Neuronal stem cell (in vitro differentiated cells): ENCODE data around the gene GALNT1.

Source experiments
- DNase-seq: peaks from one replicate; pipeline ENCODE4 v3.0.0-alpha.2; 2013; ENCODE audit warnings: low spot score
- H2AFZ ChIP-seq: one replicate; pipeline ENCODE4 v1.6.1; 2013; ENCODE audit warnings: mild to moderate bottlenecking, low read length, inconsistent platforms
- H2AK5ac ChIP-seq: 2 replicates; pipeline ENCODE4 v1.6.1; 2013; ENCODE audit warnings: low read depth, mild to moderate bottlenecking, inconsistent platforms, low read length, moderate library complexity, mixed read lengths
- H2BK120ac ChIP-seq: 2 replicates; pipeline ENCODE4 v1.6.1; 2013; ENCODE audit warnings: low read depth, mild to moderate bottlenecking, inconsistent platforms, low read length, moderate library complexity, mixed read lengths
- H2BK12ac ChIP-seq: one replicate; pipeline ENCODE4 v1.6.1; 2013; ENCODE audit warnings: low read length, inconsistent platforms
- H2BK15ac ChIP-seq: 2 replicates; pipeline ENCODE4 v1.6.1; 2013; ENCODE audit warnings: mild to moderate bottlenecking, low read length, inconsistent platforms, mixed read lengths
- H2BK5ac ChIP-seq: one replicate; pipeline ENCODE4 v1.6.1; 2013; ENCODE audit warnings: inconsistent platforms, mild to moderate bottlenecking, low read length, moderate library complexity
- H3K14ac ChIP-seq: one replicate; pipeline ENCODE4 v1.6.1; 2013; ENCODE audit warnings: low read length, inconsistent platforms
- H3K18ac ChIP-seq: 2 replicates; pipeline ENCODE4 v1.6.1; 2013; ENCODE audit warnings: low read length, inconsistent platforms
- H3K23ac ChIP-seq: 2 replicates; pipeline ENCODE4 v1.6.1; 2013; ENCODE audit warnings: low read depth, mild to moderate bottlenecking, mixed read lengths, low read length, inconsistent platforms; ENCODE audit not compliant: poor library complexity
- H3K27ac ChIP-seq: replicated peaks from 3 replicates; pipeline ENCODE4 v1.5.1; 2013; ENCODE audit warnings: low read length, inconsistent platforms
- H3K27me3 ChIP-seq, 3 experiments: 2 replicates each; pipeline ENCODE4 v1.6.1; 2013; ENCODE audit warnings: low read length in 3 of 3, mild to moderate bottlenecking in 2 of 3, inconsistent platforms in 1 of 3, low read depth in 1 of 3, mixed read lengths in 1 of 3, moderate library complexity in 1 of 3; ENCODE audit not compliant: control insufficient read depth in 3 of 3, insufficient read depth in 3 of 3
- H3K36me3 ChIP-seq, 2 donors: replicated peaks in 1 of 2; 2 replicates each; pipeline ENCODE4 v1.6.1; 2013; ENCODE audit warnings: low read length in 2 of 2; ENCODE audit not compliant: control insufficient read depth in 2 of 2, insufficient read depth in 2 of 2
- H3K4ac ChIP-seq: 2 replicates; pipeline ENCODE4 v1.6.1; 2013; ENCODE audit warnings: inconsistent platforms, mild to moderate bottlenecking, low read length, moderate library complexity
- H3K4me1 ChIP-seq, 2 donors: 1 replicate in 1 of 2; 2 replicates in 1 of 2; pipeline ENCODE4 v1.6.1; 2013; ENCODE audit warnings: low read length in 2 of 2, low read depth in 1 of 2; ENCODE audit not compliant: control insufficient read depth in 2 of 2, insufficient read depth in 1 of 2
- H3K4me2 ChIP-seq: one replicate; pipeline ENCODE4 v1.6.1; 2013; ENCODE audit warnings: mild to moderate bottlenecking, low read length, inconsistent platforms; ENCODE audit not compliant: insufficient read depth, poor library complexity, severe bottlenecking
- H3K4me3 ChIP-seq, 2 donors: 2 replicates each; pipeline ENCODE4 v1.5.1; 2013; ENCODE audit warnings: low read length in 2 of 2, mild to moderate bottlenecking in 2 of 2, inconsistent platforms in 1 of 2, moderate library complexity in 1 of 2
- H3K79me1 ChIP-seq: one replicate; pipeline ENCODE4 v1.6.1; 2013; ENCODE audit warnings: low read depth, mild to moderate bottlenecking, inconsistent platforms, low read length, moderate library complexity
- H3K9ac ChIP-seq: one replicate; pipeline ENCODE4 v1.6.1; 2013; ENCODE audit warnings: mild to moderate bottlenecking, low read depth, low read length, inconsistent platforms; ENCODE audit not compliant: poor library complexity
- H3K9me3 ChIP-seq, 2 donors: replicated peaks in 1 of 2; 2 replicates each; pipeline versions ENCODE3 to v1.6.1; 2013; ENCODE audit warnings: low read length in 2 of 2, mild to moderate bottlenecking in 2 of 2, inconsistent platforms in 1 of 2, low read depth in 1 of 2, mixed read lengths in 1 of 2, moderate library complexity in 1 of 2; ENCODE audit not compliant: control insufficient read depth in 2 of 2, insufficient read depth in 1 of 2
- H4K8ac ChIP-seq: one replicate; pipeline ENCODE4 v1.6.1; 2013; ENCODE audit warnings: low read depth, mild to moderate bottlenecking, inconsistent platforms, low read length, moderate library complexity
- H4K91ac ChIP-seq: one replicate; pipeline ENCODE4 v1.6.1; 2013; ENCODE audit warnings: low read length, low read depth, mild to moderate bottlenecking, inconsistent platforms; ENCODE audit not compliant: poor library complexity
- whole genome bisulfite sequencing, 2 donors: extraction: QIAGEN DNeasy Blood & Tissue Kit; methylation state at CpG; one replicate each; pipeline ENCODE4 v1.1.7; 2013; ENCODE audit warnings: missing lambda C conversion rate in 2 of 2, mixed read lengths in 1 of 2; ENCODE audit not compliant: insufficient read length in 2 of 2, insufficient replicate concordance in 1 of 2; ENCODE audit errors: extremely low coverage in 2 of 2; 5-methylcytosine and 5-hydroxymethylcytosine counted together

Gene GALNT1

GRCh38 chr18:35746826-35747339 lies 165.3 kb downstream of the GALNT1 start:
- Histone ChIP-seq H4K91ac (no peak overlapping the region), H3K79me1 (no peaks in the 10 kb centered on the region), H2BK15ac (no peak overlapping the region), H3K9ac (no peak overlapping the region), H2AFZ (no peak overlapping the region), H3K14ac (no peak overlapping the region), H3K9me3 (no peaks in the 10 kb centered on the region), H3K4ac (no peak overlapping the region), H3K4me3 (no peak overlapping the region), H3K36me3 (no peaks in the 10 kb centered on the region), H3K4me1 (no peaks in the 10 kb centered on the region), H3K23ac (peak overlapping the region; percentile 52), H2AK5ac (no peak overlapping the region), H2BK12ac (no peak overlapping the region), H3K27ac (no peak overlapping the region), H3K27me3 (peaks cover 0 to 7% (median 0%) of the 10 kb centered on the region in 3 experiments), H3K18ac (peak overlapping the region; percentile 52), H2BK5ac (no peak overlapping the region), H4K8ac (no peak overlapping the region), H2BK120ac (no peak overlapping the region), H3K4me2 (no peak overlapping the region)
- no peak for DNase-seq
- WGBS, 2 donors, result no CpG with 5 or more reads among the region's 2 CpGs

GRCh38 chr18:35747894-35748472 lies 166.4 kb downstream of the GALNT1 start:
- Histone ChIP-seq H4K8ac (no peak overlapping the region), H2BK120ac (no peak overlapping the region)

GRCh38 chr18:35749701-35750100 lies 168.2 kb downstream of the GALNT1 start:
- H3K4me2 ChIP-seq, result no peak overlapping the region

More at GRCh38 chr18:35747894-35748472, 166.4 kb downstream of the GALNT1 start:
- Histone ChIP-seq H3K9ac (peak overlapping the region; percentile 75), H2BK15ac (no peak overlapping the region), H2AFZ (no peak overlapping the region), H3K27me3 (peaks cover 0 to 12% (median 0%) of the 10 kb centered on the region in 3 experiments), H3K14ac (no peak overlapping the region), H3K9me3 (no peaks in the 10 kb centered on the region), H3K4ac (no peak overlapping the region), H2BK5ac (no peak overlapping the region), H3K36me3 (no peaks in the 10 kb centered on the region), H2BK12ac (no peak overlapping the region), H3K4me2 (no peak overlapping the region), H3K79me1 (no peaks in the 10 kb centered on the region), H3K27ac (no peak overlapping the region), H3K4me1 (no peaks in the 10 kb centered on the region), H3K18ac (peak overlapping the region; percentile 7), H2AK5ac (no peak overlapping the region), H4K91ac (no peak overlapping the region), H3K23ac (no peak overlapping the region), H3K4me3 (no peak overlapping the region)
- DNase-seq, result no peak
- no CpG with 5 or more reads among the region's 7 CpGs for WGBS, 2 donors

GRCh38 chr18:35750929-35751328 lies 169.4 kb downstream of the GALNT1 start:
- no peak overlapping the region for H2BK12ac ChIP-seq
- H3K9me3 ChIP-seq, result no peaks in the 10 kb centered on the region
- H3K23ac ChIP-seq, result no peak overlapping the region
- peaks cover 0 to 26% (median 0%) of the 10 kb centered on the region in 3 experiments for H3K27me3 ChIP-seq
- H4K91ac ChIP-seq, result no peak overlapping the region
- WGBS, 2 donors, result no CpG with 5 or more reads among the region's 2 CpGs
- no peak overlapping the region for H2BK15ac ChIP-seq
- no peak overlapping the region for H3K4ac ChIP-seq
- no peak for DNase-seq
- H3K36me3 ChIP-seq, result no peaks in the 10 kb centered on the region
- no peak overlapping the region for H3K14ac ChIP-seq
- no peak overlapping the region for H3K18ac ChIP-seq
- H4K8ac ChIP-seq, result no peak overlapping the region
- no peak overlapping the region for H3K27ac ChIP-seq
- H2AFZ ChIP-seq, result no peak overlapping the region
- H3K4me2 ChIP-seq, result no peak overlapping the region
- H2BK5ac ChIP-seq, result no peak overlapping the region
- H3K79me1 ChIP-seq, result no peaks in the 10 kb centered on the region
- no peaks in the 10 kb centered on the region for H3K4me1 ChIP-seq
- H3K9ac ChIP-seq, result no peak overlapping the region
- H2AK5ac ChIP-seq, result no peak overlapping the region
- H3K4me3 ChIP-seq, result no peak overlapping the region
- H2BK120ac ChIP-seq, result no peak overlapping the region

More at GRCh38 chr18:35749701-35750100, 168.2 kb downstream of the GALNT1 start:
- H3K27me3 ChIP-seq, result peaks cover 0 to 17% (median 0%) of the 10 kb centered on the region in 3 experiments
- H3K4me1 ChIP-seq, result no peaks in the 10 kb centered on the region
- H3K79me1 ChIP-seq, result no peaks in the 10 kb centered on the region
- H3K9ac ChIP-seq, result no peak overlapping the region
- H3K4me3 ChIP-seq, result no peak overlapping the region
- no peaks in the 10 kb centered on the region for H3K9me3 ChIP-seq
- no peak overlapping the region for H2BK5ac ChIP-seq
- no peak overlapping the region for H2BK12ac ChIP-seq
- no CpG with 5 or more reads among the region's 5 CpGs for WGBS, 2 donors
- H3K23ac ChIP-seq, result no peak overlapping the region
- H3K4ac ChIP-seq, result no peak overlapping the region
- H2AFZ ChIP-seq, result no peak overlapping the region
- no peak overlapping the region for H2BK15ac ChIP-seq
- no peak overlapping the region for H3K27ac ChIP-seq
- no peak overlapping the region for H2BK120ac ChIP-seq
- no peaks in the 10 kb centered on the region for H3K36me3 ChIP-seq
- H4K91ac ChIP-seq, result no peak overlapping the region
- H3K18ac ChIP-seq, result no peak overlapping the region
- H4K8ac ChIP-seq, result no peak overlapping the region
- no peak overlapping the region for H3K14ac ChIP-seq
- H2AK5ac ChIP-seq, result no peak overlapping the region
- no peak for DNase-seq
